Endometrial microvascular endothelial cells (primary cell): ENCODE results near the gene NAA38. TPM values are rescaled to one million over a fixed set of nuclear protein-coding genes. Genes with fewer than 3 reads are reported as not detected.
"Not testable (repeated sequence)": the region's sequence is repeated elsewhere in the genome, so short reads cannot be mapped to it uniquely, and the experiment has no call there.

Experiments
- in situ Hi-C: cut with HindIII; loops from 2 replicates; pipeline ENCODE4 v1.10.0; 2017; ENCODE audit warnings: low sequenced_read_pairs, low pct_unique_long_range_greater_than_20kb; ENCODE audit errors: inconsistent ontology term
- total RNA-seq: library from RNA; depleted of rRNA; stranded (reverse); fragments of >200 nt; gene quantifications from one replicate; pipeline ENCODE4 v1.2.3, GENCODE V29; 2015; ENCODE audit errors: inconsistent ontology term

Gene NAA38
- total RNA-seq, 1 donor from 2014 or later = 52.5 TPM

GRCh38 chr17:7809791-7810343 is 47.5 kb downstream of the NAA38 start:
- in situ Hi-C loops = not testable (repeated sequence)

GRCh38 chr17:7809086-7809790 is 48.1 kb downstream of the NAA38 start:
- in situ Hi-C loops = no loop called here

GRCh38 chr17:7807206-7807605 is 50.2 kb downstream of the NAA38 start:
- in situ Hi-C loops = no loop called here

Other genes starting within 250 kb of the NAA38 start
- 29.0 TPM for gene FXR2, start 242.7 kb downstream of the NAA38 start, total RNA-seq
- 48.7 TPM for gene SAT2, start 229.7 kb downstream of the NAA38 start, total RNA-seq
- not detected for gene SHBG, start 227.4 kb downstream of the NAA38 start, total RNA-seq
- not detected for gene ATP1B2, start 206.6 kb downstream of the NAA38 start, total RNA-seq
- 57.6 TPM for gene TP53, start 170.1 kb downstream of the NAA38 start, total RNA-seq
- gene WRAP53, start 169.1 kb downstream of the NAA38 start, total RNA-seq = 24.4 TPM
- not detected for gene EFNB3, start 152.4 kb downstream of the NAA38 start, total RNA-seq
- gene DNAH2, start 139.8 kb downstream of the NAA38 start, total RNA-seq = 1.1 TPM
- gene KDM6B, start 23.3 kb downstream of the NAA38 start, total RNA-seq = 1.3 TPM
- gene TMEM88, start 2.5 kb downstream of the NAA38 start, total RNA-seq = 148 TPM
- 7.6 TPM for gene CYB5D1, start 444 bp upstream of the NAA38 start, total RNA-seq
- gene CHD3, start 31.2 kb upstream of the NAA38 start, total RNA-seq = 46.3 TPM
- not detected for gene RNF227, start 58.7 kb upstream of the NAA38 start, total RNA-seq
- gene KCNAB3, start 72.3 kb upstream of the NAA38 start, total RNA-seq = 3.7 TPM
- gene TRAPPC1, start 74.4 kb upstream of the NAA38 start, total RNA-seq = 76.8 TPM
- 39.1 TPM for gene CNTROB, start 74.6 kb upstream of the NAA38 start, total RNA-seq
- gene GUCY2D, start 145.1 kb upstream of the NAA38 start, total RNA-seq = not detected
- not detected for gene ALOX15B, start 181.5 kb upstream of the NAA38 start, total RNA-seq
- gene ALOX12B, start 230.2 kb upstream of the NAA38 start, total RNA-seq = not detected